Adrenal gland (tissue), 5 donors: ENCODE results near the gene PDS5B.

Experiments
- POLR2A ChIP-seq, 2 donors: fragments of 450-650 bp; IDR thresholded peaks; one replicate each; pipeline ENCODE4 v1.6.1; 2017; ENCODE audit warnings: antibody characterized with exemption in 2 of 2, mild to moderate bottlenecking in 2 of 2, moderate library complexity in 1 of 2
- TF ChIP-seq, protein P1 (sequence below), 6 experiments: fragments of 450-650 bp in 4 of 6; fragments of 200-600 bp in 2 of 6; sonication (generic) in 1 of 6; IDR thresholded peaks; 1 replicate in 5 of 6; 2 replicates in 1 of 6; pipeline versions ENCODE4 v1.5.1 to v1.8.0; 2016 to 2021; ENCODE audit warnings: antibody characterized with exemption in 6 of 6, mild to moderate bottlenecking in 2 of 6, moderate library complexity in 1 of 6
- donor health status: DM: no; HTN: no; CAD: no.

DNA sequence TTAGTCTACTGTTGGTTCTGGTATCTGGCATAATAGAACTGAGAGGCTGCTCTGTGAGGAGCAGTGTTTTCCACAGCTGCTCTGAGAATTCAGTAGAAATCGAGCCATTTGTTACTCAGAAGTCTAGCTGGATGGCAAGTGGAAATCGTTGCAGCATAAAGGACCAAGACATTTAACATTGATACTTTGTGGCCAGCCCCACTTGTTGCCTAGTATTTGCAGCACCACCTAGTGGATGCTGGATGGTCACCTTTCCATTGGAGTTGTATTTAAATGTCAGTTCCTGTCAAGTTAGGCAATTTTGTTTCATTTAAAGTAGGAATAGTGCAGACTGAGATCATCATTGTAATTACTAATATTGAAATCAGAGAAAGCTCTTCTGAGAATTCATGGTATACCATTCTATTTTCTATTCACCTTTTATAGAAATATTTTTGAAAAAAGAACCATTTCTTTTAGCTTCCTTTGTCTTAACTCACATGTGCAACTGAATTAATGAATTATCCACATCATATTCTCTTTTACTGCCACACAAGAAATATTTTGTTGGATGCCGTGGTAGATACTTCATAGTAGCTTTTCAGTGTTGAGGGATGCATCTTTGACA, 64.6 kb downstream of the PDS5B start:
- TF ChIP-seq POLR2A (IDR thresholded peaks at IDR 0.05): no peak
- TF ChIP-seq, protein P1, sequence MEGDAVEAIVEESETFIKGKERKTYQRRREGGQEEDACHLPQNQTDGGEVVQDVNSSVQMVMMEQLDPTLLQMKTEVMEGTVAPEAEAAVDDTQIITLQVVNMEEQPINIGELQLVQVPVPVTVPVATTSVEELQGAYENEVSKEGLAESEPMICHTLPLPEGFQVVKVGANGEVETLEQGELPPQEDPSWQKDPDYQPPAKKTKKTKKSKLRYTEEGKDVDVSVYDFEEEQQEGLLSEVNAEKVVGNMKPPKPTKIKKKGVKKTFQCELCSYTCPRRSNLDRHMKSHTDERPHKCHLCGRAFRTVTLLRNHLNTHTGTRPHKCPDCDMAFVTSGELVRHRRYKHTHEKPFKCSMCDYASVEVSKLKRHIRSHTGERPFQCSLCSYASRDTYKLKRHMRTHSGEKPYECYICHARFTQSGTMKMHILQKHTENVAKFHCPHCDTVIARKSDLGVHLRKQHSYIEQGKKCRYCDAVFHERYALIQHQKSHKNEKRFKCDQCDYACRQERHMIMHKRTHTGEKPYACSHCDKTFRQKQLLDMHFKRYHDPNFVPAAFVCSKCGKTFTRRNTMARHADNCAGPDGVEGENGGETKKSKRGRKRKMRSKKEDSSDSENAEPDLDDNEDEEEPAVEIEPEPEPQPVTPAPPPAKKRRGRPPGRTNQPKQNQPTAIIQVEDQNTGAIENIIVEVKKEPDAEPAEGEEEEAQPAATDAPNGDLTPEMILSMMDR (IDR thresholded peaks at IDR 0.05): peak; percentile 53 to 72 (median 66)
